H1 (cell line): ENCODE data around the gene STIM1. TPM values are rescaled to one million over a fixed set of nuclear protein-coding genes. Genes with fewer than 3 reads are reported as not detected.

Source experiments
- CTCF ChIA-PET: fragments of 300-600 bp; sonication (Branson Sonifier 250); formaldehyde crosslinking; loops from one replicate; lab custom pipeline; 2021; ENCODE audit not compliant: partially characterized antibody; lab: Charles Lee
- POLR2A ChIA-PET: fragments of 300-600 bp; sonication (Branson Sonifier 250); formaldehyde crosslinking; loops from one replicate; lab custom pipeline; 2021; ENCODE audit warnings: inconsistent platforms; ENCODE audit not compliant: partially characterized antibody; lab: Charles Lee
- DNase-seq, 2 experiments: peaks; one replicate each; pipeline versions ENCODE4 v3.0.0 to v3.0.0-alpha.2; 2010 to 2022; ENCODE audit warnings: low spot score in 2 of 2, low read depth in 1 of 2, mixed read lengths in 1 of 2
- FAIRE-seq: peaks from 2 replicates; lab custom pipeline; 2011; peaks lifted over from hg19 to GRCh38; lab: Jason Lieb, UNC
- H2AFZ ChIP-seq: 2 replicates; pipeline ENCODE4 v1.8.1; 2012; ENCODE audit warnings: low read length, inconsistent platforms
- H2AK5ac ChIP-seq: 2 replicates; pipeline ENCODE4 v1.6.1; 2013; ENCODE audit warnings: low read depth, low read length
- H2BK120ac ChIP-seq: replicated peaks from 2 replicates; pipeline ENCODE3; 2013; ENCODE audit warnings: low read depth, low read length, inconsistent platforms
- H2BK12ac ChIP-seq: 2 replicates; pipeline ENCODE4 v1.6.1; 2013; ENCODE audit warnings: low read depth, low read length
- H2BK15ac ChIP-seq: 2 replicates; pipeline ENCODE4 v1.6.1; 2013; ENCODE audit warnings: low read length
- H2BK20ac ChIP-seq: 2 replicates; pipeline ENCODE4 v1.6.1; 2013; ENCODE audit warnings: low read length
- H2BK5ac ChIP-seq: 2 replicates; pipeline ENCODE4 v1.6.1; 2013; ENCODE audit warnings: low read depth, low read length
- H3K14ac ChIP-seq: 2 replicates; pipeline ENCODE4 v1.6.1; 2013; ENCODE audit warnings: inconsistent platforms; ENCODE audit not compliant: insufficient read length
- H3K18ac ChIP-seq: 2 replicates; pipeline ENCODE4 v1.6.1; 2013; ENCODE audit warnings: low read length; ENCODE audit errors: extremely low read depth
- H3K23ac ChIP-seq: 2 replicates; pipeline ENCODE4 v1.6.1; 2013; ENCODE audit warnings: inconsistent platforms; ENCODE audit not compliant: insufficient read length
- H3K23me2 ChIP-seq: 2 replicates; pipeline ENCODE4 v1.6.1; 2013; ENCODE audit warnings: low read depth, low read length
- H3K27ac ChIP-seq: 2 replicates; pipeline ENCODE4 v1.6.1; 2011; ENCODE audit warnings: low read depth, low read length, inconsistent platforms
- H3K27me3 ChIP-seq, 4 experiments: replicated peaks in 1 of 4; 1 replicate in 1 of 4; 2 replicates in 3 of 4; pipeline versions ENCODE4 v1.6.1 to v1.8.1; 2011 to 2013; ENCODE audit warnings: low read length in 3 of 4, mild to moderate bottlenecking in 3 of 4, inconsistent platforms in 2 of 4, mixed read lengths in 2 of 4, moderate library complexity in 1 of 4; ENCODE audit not compliant: control insufficient read depth in 3 of 4, insufficient read depth in 3 of 4; ENCODE audit errors: extremely low read depth in 1 of 4
- H3K36me3 ChIP-seq, 4 experiments: 2 replicates each; pipeline versions ENCODE4 v1.6.1 to v1.8.1; 2011 to 2013; ENCODE audit warnings: mild to moderate bottlenecking in 4 of 4, low read length in 3 of 4, moderate library complexity in 2 of 4, control low read depth in 1 of 4, inconsistent platforms in 1 of 4; ENCODE audit not compliant: insufficient read depth in 4 of 4, control insufficient read depth in 2 of 4
- H3K4ac ChIP-seq: replicated peaks from 2 replicates; pipeline ENCODE3; 2013; ENCODE audit warnings: low read length, low read depth, mixed read lengths, inconsistent platforms; ENCODE audit not compliant: insufficient read length
- H3K4me1 ChIP-seq, 4 experiments: replicated peaks in 1 of 4; 1 replicate in 1 of 4; 2 replicates in 3 of 4; pipeline versions ENCODE4 v1.6.1 to v1.8.1; 2011 to 2013; ENCODE audit warnings: low read length in 3 of 4, inconsistent platforms in 2 of 4, mixed read lengths in 1 of 4; ENCODE audit not compliant: insufficient read depth in 4 of 4, control insufficient read depth in 3 of 4
- H3K4me2 ChIP-seq, 2 experiments: 2 replicates each; pipeline versions ENCODE4 v1.6.1 to v1.8.1; 2011 to 2013; ENCODE audit warnings: low read depth in 2 of 2, low read length in 2 of 2, control low read depth in 1 of 2, inconsistent platforms in 1 of 2, mild to moderate bottlenecking in 1 of 2; ENCODE audit not compliant: insufficient read depth in 1 of 2
- H3K4me3 ChIP-seq, 4 experiments: fragments of 200-600, 300-600 bp in 1 of 4; sonication (generic), shearing (Covaris generic), sonication (Bioruptor Twin) in 1 of 4; 2 replicates each; pipeline versions ENCODE4 v1.5.1 to v1.8.1; 2011 to 2016; ENCODE audit warnings: low read length in 4 of 4, low read depth in 3 of 4, control low read depth in 2 of 4, inconsistent platforms in 2 of 4, mild to moderate bottlenecking in 2 of 4, mixed read lengths in 1 of 4, moderate library complexity in 1 of 4; ENCODE audit not compliant: insufficient read depth in 2 of 4; ENCODE audit errors: extremely low read depth in 1 of 4
- H3K56ac ChIP-seq: replicated peaks from 2 replicates; pipeline ENCODE3; 2013; ENCODE audit warnings: low read depth, mild to moderate bottlenecking, mixed read lengths, low read length, inconsistent platforms; ENCODE audit not compliant: insufficient read length
- H3K79me1 ChIP-seq: 2 replicates; pipeline ENCODE4 v1.6.1; 2013; ENCODE audit warnings: low read depth, low read length, control low read depth
- H3K79me2 ChIP-seq, 2 experiments: 2 replicates each; pipeline versions ENCODE4 v1.6.1 to v1.8.1; 2012 to 2013; ENCODE audit warnings: low read length in 2 of 2, mild to moderate bottlenecking in 2 of 2, inconsistent platforms in 1 of 2; ENCODE audit not compliant: insufficient read depth in 2 of 2, control insufficient read depth in 1 of 2
- H3K9ac ChIP-seq, 4 experiments: replicated peaks in 1 of 4; 1 replicate in 1 of 4; 2 replicates in 3 of 4; pipeline versions ENCODE4 v1.6.1 to v1.8.1; 2011 to 2013; ENCODE audit warnings: low read depth in 3 of 4, low read length in 3 of 4, control low read depth in 2 of 4, mild to moderate bottlenecking in 2 of 4, moderate library complexity in 2 of 4, inconsistent platforms in 1 of 4; ENCODE audit errors: extremely low read depth in 1 of 4
- H3K9me3 ChIP-seq, 2 experiments: 2 replicates each; pipeline versions ENCODE4 v1.6.1 to v1.8.1; 2012 to 2013; ENCODE audit warnings: mild to moderate bottlenecking in 2 of 2, moderate library complexity in 2 of 2, control low read depth in 1 of 2, inconsistent platforms in 1 of 2, low read depth in 1 of 2, low read length in 1 of 2, mixed read lengths in 1 of 2; ENCODE audit not compliant: insufficient read depth in 2 of 2
- H4K20me1 ChIP-seq, 2 experiments: replicated peaks in 1 of 2; 2 replicates each; pipeline versions ENCODE3 to v1.8.1; 2011 to 2013; ENCODE audit warnings: inconsistent platforms in 2 of 2, low read length in 2 of 2, mild to moderate bottlenecking in 1 of 2; ENCODE audit not compliant: insufficient read depth in 2 of 2, control insufficient read depth in 1 of 2
- H4K5ac ChIP-seq: 2 replicates; pipeline ENCODE4 v1.6.1; 2013; ENCODE audit warnings: low read length, low read depth, mixed read lengths, inconsistent platforms; ENCODE audit not compliant: insufficient read length
- H4K8ac ChIP-seq: 2 replicates; pipeline ENCODE4 v1.8.0; 2013; ENCODE audit warnings: mild to moderate bottlenecking, moderate library complexity, low read length, inconsistent platforms; ENCODE audit not compliant: insufficient read depth; ENCODE audit errors: extremely low read depth
- H4K91ac ChIP-seq: replicated peaks from 2 replicates; pipeline ENCODE3; 2013; ENCODE audit warnings: low read length, mixed read lengths, inconsistent platforms; ENCODE audit not compliant: insufficient read length
- CHD2 ChIP-seq: IDR thresholded peaks from 2 replicates; pipeline ENCODE4 v1.6.1; 2012; ENCODE audit warnings: low read length, improper control_type of control experiment
- GTF2F1 ChIP-seq: IDR thresholded peaks from 2 replicates; pipeline ENCODE4 v1.6.1; 2012; ENCODE audit warnings: low read depth, low read length, improper control_type of control experiment, borderline replicate concordance
- JUND ChIP-seq: IDR thresholded peaks from 2 replicates; pipeline ENCODE4 v1.6.1; 2011; ENCODE audit warnings: mild to moderate bottlenecking, improper control_type of control experiment, low read length
- KDM4A ChIP-seq: IDR thresholded peaks from one replicate; pipeline ENCODE4 v1.7.1; 2012; ENCODE audit warnings: low read depth, mild to moderate bottlenecking, moderate library complexity, low read length, inconsistent platforms; ENCODE audit not compliant: severe bottlenecking
- POU5F1 ChIP-seq: IDR thresholded peaks from 2 replicates; pipeline ENCODE4 v1.6.1; 2011; ENCODE audit warnings: low read depth, mild to moderate bottlenecking, low read length, moderate library complexity
- RAD21 ChIP-seq, 2 experiments: IDR thresholded peaks in 1 of 2; conservative IDR thresholded peaks in 1 of 2; 2 replicates each; pipeline ENCODE4 v1.6.1; 2011; ENCODE audit warnings: low read depth in 2 of 2, low read length in 2 of 2, improper control_type of control experiment in 1 of 2, inconsistent platforms in 1 of 2, mild to moderate bottlenecking in 1 of 2, moderate library complexity in 1 of 2
- RBBP5 ChIP-seq: IDR thresholded peaks from 2 replicates; pipeline ENCODE4 v1.7.1; 2012; ENCODE audit warnings: low read depth, mild to moderate bottlenecking, inconsistent platforms, low read length, moderate library complexity, borderline replicate concordance
- RFX5 ChIP-seq: IDR thresholded peaks from 2 replicates; pipeline ENCODE4 v1.6.1; 2011; ENCODE audit warnings: low read depth, low read length, improper control_type of control experiment, borderline replicate concordance
- SAP30 ChIP-seq: fragments of 300-600 bp; sonication (generic); IDR thresholded peaks from 2 replicates; pipeline ENCODE4 v1.7.1; 2012; ENCODE audit warnings: low read length, moderate library complexity, mild to moderate bottlenecking, inconsistent platforms; ENCODE audit not compliant: insufficient read depth, insufficient replicate concordance
- SP1 ChIP-seq: IDR thresholded peaks from 2 replicates; pipeline ENCODE4 v1.6.1; 2011; ENCODE audit warnings: low read depth, low read length
- TAF1 ChIP-seq: IDR thresholded peaks from 2 replicates; pipeline ENCODE4 v1.6.1; 2011; ENCODE audit warnings: mild to moderate bottlenecking, low read depth, low read length
- TAF7 ChIP-seq: optimal IDR thresholded peaks from 2 replicates; pipeline ENCODE3; 2011; ENCODE audit warnings: low read depth, mild to moderate bottlenecking, inconsistent platforms, low read length, moderate library complexity, borderline replicate concordance
- TCF12 ChIP-seq: IDR thresholded peaks from 2 replicates; pipeline ENCODE4 v1.6.1; 2011; ENCODE audit warnings: low read depth, mild to moderate bottlenecking, low read length
- polyA plus RNA-seq, 7 experiments: library from polyadenylated mRNA; depleted of rRNA in 3 of 7; stranded (reverse) in 5 of 7; unstranded in 2 of 7; fragments of >200 nt in 5 of 7; fragments of 200-250 nt in 2 of 7; gene quantifications; 1 replicate in 5 of 7; 2 replicates in 1 of 7; 4 replicates in 1 of 7; pipeline versions ENCODE4 v1.2.1 to v1.2.3, GENCODE V29; 2011 to 2013; ENCODE audit warnings: missing spikeins in 2 of 7, mixed read lengths in 2 of 7
- total RNA-seq: library from RNA; stranded (reverse); fragmentation: NEBNext Ultra II Directional; extraction: Animal tissue kit (Norgen Biotek cat#: 25700); gene quantifications from 2 replicates; pipeline ENCODE4 v1.2.1, GENCODE V29; 2021
- TF ChIP-seq, protein P1 (sequence below): IDR thresholded peaks from 2 replicates; pipeline ENCODE4 v1.6.1; 2012; ENCODE audit warnings: inconsistent platforms
- TF ChIP-seq, protein P2 (sequence below): IDR thresholded peaks from 2 replicates; pipeline ENCODE4 v1.6.1; 2012; ENCODE audit warnings: inconsistent platforms

Gene STIM1
- total and polyA plus RNA-seq, 2 of the 8 experiments (the other 6 are each of a cell fraction or from before 2014, with no cell fraction given) = 11.1 to 12.2 TPM

DNA sequence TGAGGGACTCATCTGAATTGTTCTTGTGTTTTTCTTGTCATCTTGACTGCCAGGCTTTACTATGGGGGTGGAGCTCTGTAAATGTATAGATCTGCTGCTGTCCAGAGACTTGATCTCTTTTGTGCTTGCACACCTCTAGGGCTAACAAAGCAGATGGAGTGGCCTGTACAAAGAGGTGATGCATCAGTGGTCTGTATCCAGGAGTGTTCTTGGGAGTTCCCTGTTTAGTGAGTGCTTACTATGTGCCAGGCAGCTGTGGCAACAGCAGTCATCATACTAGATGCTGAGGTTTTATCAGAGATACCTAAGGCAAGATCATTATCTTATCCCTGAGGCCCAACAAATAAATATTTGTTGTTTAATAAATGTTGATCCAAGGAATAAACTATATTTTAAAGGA, 33.4 kb downstream of the STIM1 start:
- H4K20me1 ChIP-seq = no peaks in the 10 kb centered on the region
- no peak overlapping the region for H4K8ac ChIP-seq
- no peaks in the 10 kb centered on the region for H3K4me1 ChIP-seq
- no peak overlapping the region for H4K91ac ChIP-seq
- H3K9ac ChIP-seq = no peak overlapping the region
- H3K56ac ChIP-seq = no peak overlapping the region
- H3K18ac ChIP-seq = no peak overlapping the region
- no peaks in the 10 kb centered on the region for H3K79me2 ChIP-seq
- no peak overlapping the region for H4K5ac ChIP-seq
- no peaks in the 10 kb centered on the region for H3K36me3 ChIP-seq
- H2AK5ac ChIP-seq = no peak overlapping the region
- H3K4me2 ChIP-seq = no peak overlapping the region
- FAIRE-seq (no peak), DNase-seq (no peak)
- no peak overlapping the region for H3K23ac ChIP-seq
- no peak overlapping the region for H2BK120ac ChIP-seq
- H3K9me3 ChIP-seq = no peaks in the 10 kb centered on the region
- H2BK15ac ChIP-seq = no peak overlapping the region
- H3K23me2 ChIP-seq = no peaks in the 10 kb centered on the region
- no peak overlapping the region for H3K4me3 ChIP-seq
- no peak overlapping the region for H3K14ac ChIP-seq
- H3K79me1 ChIP-seq = no peaks in the 10 kb centered on the region
- no peak overlapping the region for H3K27ac ChIP-seq
- H2BK20ac ChIP-seq = no peak overlapping the region
- H2BK12ac ChIP-seq = no peak overlapping the region
- CTCF ChIA-PET = interaction anchor here (1.2 kb wide), 1 partner anchor 40 kb away, joined by 4 read pairs; no protein-coding TSS in a partner anchor
- H3K27me3 ChIP-seq = no peaks in the 10 kb centered on the region
- POLR2A ChIA-PET = interaction anchor here (0.6 kb wide), 1 partner anchor 211 kb away, joined by 3 read pairs; no protein-coding TSS in a partner anchor
- no peak overlapping the region for H3K4ac ChIP-seq
- no peak overlapping the region for H2BK5ac ChIP-seq
- no peak overlapping the region for H2AFZ ChIP-seq
- no peak for TF ChIP-seq POU5F1
- TF ChIP-seq SP1 = no peak
- no peak for TF ChIP-seq RBBP5
- no peak for TF ChIP-seq TAF1
- TF ChIP-seq GTF2F1 = no peak
- TF ChIP-seq RFX5 = no peak
- TF ChIP-seq CHD2 = no peak
- no peak for TF ChIP-seq JUND
- TF ChIP-seq, protein P1, sequence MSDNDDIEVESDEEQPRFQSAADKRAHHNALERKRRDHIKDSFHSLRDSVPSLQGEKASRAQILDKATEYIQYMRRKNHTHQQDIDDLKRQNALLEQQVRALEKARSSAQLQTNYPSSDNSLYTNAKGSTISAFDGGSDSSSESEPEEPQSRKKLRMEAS = no peak
- TF ChIP-seq, protein P2, sequence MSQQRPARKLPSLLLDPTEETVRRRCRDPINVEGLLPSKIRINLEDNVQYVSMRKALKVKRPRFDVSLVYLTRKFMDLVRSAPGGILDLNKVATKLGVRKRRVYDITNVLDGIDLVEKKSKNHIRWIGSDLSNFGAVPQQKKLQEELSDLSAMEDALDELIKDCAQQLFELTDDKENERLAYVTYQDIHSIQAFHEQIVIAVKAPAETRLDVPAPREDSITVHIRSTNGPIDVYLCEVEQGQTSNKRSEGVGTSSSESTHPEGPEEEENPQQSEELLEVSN = no peak
- no peak for TF ChIP-seq TCF12
- TF ChIP-seq RAD21 (IDR thresholded peaks at IDR 0.05 in 1 of 2, conservative IDR thresholded peaks at IDR 0.05 in 1 of 2; ENCODE audit: low read depth in 2 of 2, low read length in 2 of 2) = no peak
- TF ChIP-seq TAF7 = no peak
- TF ChIP-seq SAP30 = no peak
- no peak for TF ChIP-seq KDM4A
